GM08714 (cell line): ENCODE results near the gene NDUFB2.
"Not testable (repeated sequence)": the region's sequence is repeated elsewhere in the genome, so short reads cannot be mapped to it uniquely, and the experiment has no call there.

Experiments used
- H3K4me3 ChIP-seq: fragments of 200-500 bp; sonication (Bioruptor generic); 2 replicates; pipeline ENCODE4 v1.5.1; 2014; ENCODE audit warnings: mild to moderate bottlenecking, low read length, inconsistent platforms
- ZNF274 ChIP-seq: IDR thresholded peaks from 2 replicates; pipeline ENCODE4 v1.6.1; 2012; ENCODE audit warnings: mild to moderate bottlenecking, low read depth, low read length

NDUFB2 gene

DNA sequence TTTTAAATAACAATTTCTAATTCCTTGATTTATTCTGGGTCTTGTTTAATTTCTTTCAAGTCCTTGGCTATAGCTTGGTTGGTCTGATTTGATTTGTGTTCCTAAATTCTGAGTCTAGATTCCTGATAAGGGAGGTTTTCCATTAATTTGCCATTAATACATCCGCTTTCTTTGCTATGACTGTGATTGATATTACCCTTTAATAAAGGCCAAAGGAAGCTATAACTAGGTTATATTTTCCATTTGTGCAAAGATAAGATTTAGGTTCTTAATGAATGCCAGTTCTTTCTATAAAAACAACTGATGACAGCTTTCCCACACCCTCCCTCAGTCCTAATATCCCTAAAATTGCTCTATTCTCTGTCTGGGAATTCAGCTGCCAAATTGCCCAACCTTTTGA lies 28.2 kb downstream of the NDUFB2 start:
- H3K4me3 ChIP-seq, result no peak overlapping the region
- TF ChIP-seq ZNF274, result no peak

DNA sequence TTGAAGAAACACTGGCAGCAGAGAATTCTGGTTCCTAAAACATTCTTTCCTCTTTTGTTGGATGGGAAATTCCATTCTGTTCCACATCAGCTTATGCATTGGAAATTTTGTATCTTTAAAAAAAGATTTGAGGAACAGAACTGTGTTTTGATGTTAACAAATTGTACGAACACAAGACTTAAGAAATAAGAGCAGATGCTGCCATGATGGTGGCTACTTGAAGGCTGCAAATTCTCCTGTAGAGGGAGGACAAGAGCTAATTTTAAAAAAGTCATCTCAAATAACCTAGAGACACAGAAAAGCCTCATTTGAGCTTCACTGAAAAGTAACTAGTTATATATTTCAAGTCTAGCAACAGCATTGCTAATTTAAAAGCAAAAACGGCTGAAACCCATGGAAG lies 29.8 kb downstream of the NDUFB2 start:
- TF ChIP-seq ZNF274, result no peak
- H3K4me3 ChIP-seq, result no peak overlapping the region

DNA sequence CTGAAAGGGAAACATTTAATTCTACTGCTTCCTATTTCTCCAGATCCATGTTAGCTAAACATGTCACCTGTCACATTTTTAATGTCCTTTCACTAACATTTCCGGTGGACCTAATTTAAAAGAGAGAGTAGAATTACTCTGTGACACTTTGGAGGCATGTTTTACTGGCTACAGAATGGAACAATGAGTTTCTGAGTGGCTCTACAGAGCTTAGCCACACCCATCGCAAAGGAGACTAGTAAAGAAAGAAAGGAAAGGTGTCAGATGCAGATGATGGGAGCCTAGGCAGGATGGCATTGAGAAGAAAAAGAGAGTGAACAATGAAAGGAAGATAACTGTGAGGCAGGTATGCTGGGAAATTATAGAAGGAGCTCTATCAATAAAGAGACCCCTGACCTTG lies 35.9 kb downstream of the NDUFB2 start:
- no peak overlapping the region for H3K4me3 ChIP-seq
- TF ChIP-seq ZNF274, result no peak

- TF ChIP-seq ZNF274, result no peak
- no peak overlapping the region for H3K4me3 ChIP-seq
These were observed 37.6 kb downstream of the NDUFB2 start for GRCh38 chr7:140734096-140734495.

- no peak overlapping the region for H3K4me3 ChIP-seq
- no peak for TF ChIP-seq ZNF274
These were observed 38.2 kb downstream of the NDUFB2 start for GRCh38 chr7:140734729-140735128.

- no peak for TF ChIP-seq ZNF274
- H3K4me3 ChIP-seq, result no peak overlapping the region
These were observed 41.8 kb downstream of the NDUFB2 start for GRCh38 chr7:140738280-140738679.

GRCh38 chr7:140743255-140743654 lies 46.7 kb downstream of the NDUFB2 start:
- H3K4me3 ChIP-seq, result not testable (repeated sequence)

- H3K4me3 ChIP-seq, result no peak overlapping the region
These were observed 47.5 kb downstream of the NDUFB2 start for GRCh38 chr7:140744005-140744404.

DNA sequence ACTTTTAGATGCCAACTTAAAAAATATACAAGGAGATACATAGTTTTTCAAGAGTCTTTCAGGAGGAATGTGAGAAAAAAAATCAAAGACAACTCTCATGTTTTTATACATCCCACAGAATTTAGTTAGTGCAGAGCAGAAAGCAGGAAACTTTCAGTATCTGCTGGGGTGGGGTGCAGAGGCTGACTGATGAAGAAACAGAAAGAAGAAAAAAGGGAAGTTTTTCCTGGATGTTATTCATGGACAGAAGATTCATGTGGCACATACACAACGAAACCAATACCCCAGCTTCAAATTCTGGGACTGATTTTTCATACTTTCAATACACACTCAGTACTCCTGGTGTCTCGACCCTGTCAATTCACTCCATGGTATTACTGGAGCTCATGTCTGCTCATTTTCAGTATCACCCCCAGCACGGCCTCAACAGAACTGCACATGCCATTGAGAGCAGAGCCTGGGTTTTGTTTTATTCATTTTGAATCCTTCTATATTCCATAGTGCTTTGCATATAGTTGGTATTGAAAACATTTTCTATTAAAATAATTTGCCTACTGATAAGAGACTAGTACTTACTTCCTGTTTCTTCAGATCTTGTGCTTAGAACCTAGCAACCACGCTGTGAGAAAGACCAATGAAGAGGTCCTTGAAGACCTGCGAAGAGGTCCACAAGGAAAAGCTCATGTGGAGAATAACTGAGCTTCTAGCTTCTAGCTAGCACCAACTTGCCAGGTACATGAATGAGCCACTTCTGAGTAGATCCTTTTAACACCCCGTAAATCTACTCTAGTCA lies 49.0 kb downstream of the NDUFB2 start:
- no peak overlapping the region for H3K4me3 ChIP-seq
- no peak for TF ChIP-seq ZNF274

More at GRCh38 chr7:140744005-140744404, 47.5 kb downstream of the NDUFB2 start:
- no peak for TF ChIP-seq ZNF274

DNA sequence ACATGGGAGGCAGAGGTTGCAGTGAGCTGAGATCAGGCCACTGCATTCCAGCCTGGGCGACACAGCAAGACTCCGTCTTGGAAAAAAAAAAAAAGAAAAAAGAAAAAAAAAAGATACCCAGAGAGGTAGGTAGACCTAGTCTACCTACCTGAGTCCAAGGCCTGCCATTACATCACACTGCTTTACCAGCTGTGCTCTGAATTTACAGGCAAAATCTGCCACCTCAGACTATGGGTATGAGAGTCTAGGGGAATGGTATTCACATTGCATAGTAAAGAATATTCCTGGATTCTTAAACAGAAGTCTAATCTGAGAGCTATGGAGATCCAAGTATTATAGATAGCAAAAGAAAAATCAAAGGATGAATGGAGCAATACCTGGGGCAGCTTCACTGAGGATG lies 50.2 kb downstream of the NDUFB2 start:
- TF ChIP-seq ZNF274, result no peak

DNA sequence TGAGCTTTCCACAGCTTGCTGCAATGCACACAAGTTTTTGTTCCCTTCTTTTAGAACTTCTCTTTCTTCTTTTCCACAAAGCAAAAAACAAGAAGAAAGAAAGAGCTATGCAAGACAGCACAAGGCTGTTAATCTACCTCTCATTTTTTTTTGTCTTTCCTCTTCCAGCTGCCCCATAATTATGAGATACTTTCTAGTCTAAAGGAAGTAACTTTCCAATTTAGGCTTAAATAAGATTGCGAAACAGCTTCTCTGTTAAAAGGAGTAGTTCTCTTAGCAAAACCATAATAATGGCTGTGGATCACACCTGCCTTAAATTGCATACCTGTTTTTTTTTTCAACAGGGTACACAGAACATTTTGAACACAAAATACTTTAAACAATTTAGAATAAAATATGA lies 56.0 kb downstream of the NDUFB2 start:
- no peak for TF ChIP-seq ZNF274

More for the DNA sequence above, 50.2 kb downstream of the NDUFB2 start:
- H3K4me3 ChIP-seq, result no peak overlapping the region

GRCh38 chr7:140754506-140754905 lies 58.0 kb downstream of the NDUFB2 start:
- no peak overlapping the region for H3K4me3 ChIP-seq
- no peak for TF ChIP-seq ZNF274

More for the DNA sequence above, 56.0 kb downstream of the NDUFB2 start:
- H3K4me3 ChIP-seq, result no peak overlapping the region
